GM19455 (cell line): ENCODE measurements around the gene IGFBP4.

Experiments
- ATAC-seq: cut with Tn5 transposase; IDR thresholded peaks from one replicate; pipeline ENCODE4 v1.9.1; 2021; ENCODE audit not compliant: unreplicated experiment

The IGFBP4 gene

DNA sequence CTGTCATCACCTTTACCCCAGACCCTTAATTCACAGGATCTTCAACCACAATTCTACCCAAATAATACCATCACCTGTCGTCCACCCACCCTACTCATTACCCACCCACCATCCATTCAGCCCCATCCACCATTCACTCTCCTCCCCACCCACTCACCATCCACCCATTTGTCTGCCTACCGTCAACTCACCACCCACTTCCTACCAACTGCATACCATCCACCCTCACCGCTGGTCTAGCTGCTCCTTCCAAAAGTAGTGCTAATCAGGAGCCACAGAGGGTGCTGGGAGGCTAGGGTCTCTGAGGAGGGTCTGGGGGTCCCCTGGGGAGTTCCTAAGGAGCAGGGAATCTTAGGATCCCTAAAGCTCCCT, 12.0 kb upstream of the IGFBP4 start:
- no peak for ATAC-seq

DNA sequence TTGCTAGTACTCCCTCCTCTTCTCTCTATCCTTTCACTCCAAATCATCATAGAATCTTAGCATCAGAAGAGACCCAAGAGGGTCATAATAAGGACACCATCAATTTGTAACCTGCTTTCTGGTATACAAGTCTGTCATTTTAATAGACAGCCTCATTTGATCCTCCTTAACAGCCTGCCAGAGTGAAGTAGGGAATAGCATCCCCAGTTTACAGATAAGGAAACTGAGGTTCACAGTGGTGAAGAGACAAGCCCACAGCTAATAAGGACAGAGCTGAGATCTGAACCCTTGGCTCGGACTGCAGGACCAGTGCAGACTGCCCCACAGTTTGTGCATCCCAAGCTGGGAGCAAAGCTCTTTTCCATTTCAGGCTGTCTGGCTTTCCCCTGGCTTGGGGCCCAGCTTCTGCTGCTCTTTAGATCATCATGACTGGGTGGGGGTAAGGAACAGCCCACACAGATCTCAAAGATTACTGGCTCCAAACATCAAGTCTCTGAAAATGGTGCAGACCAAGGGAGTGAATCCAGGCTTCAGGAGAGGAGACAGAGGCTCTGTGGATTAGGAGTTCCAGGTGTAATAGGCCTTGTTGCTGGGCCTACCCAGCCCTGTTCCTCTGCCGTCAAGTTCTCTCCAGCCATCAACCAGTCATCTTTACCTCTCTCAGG, 10.3 kb upstream of the IGFBP4 start:
- ATAC-seq = no peak

DNA sequence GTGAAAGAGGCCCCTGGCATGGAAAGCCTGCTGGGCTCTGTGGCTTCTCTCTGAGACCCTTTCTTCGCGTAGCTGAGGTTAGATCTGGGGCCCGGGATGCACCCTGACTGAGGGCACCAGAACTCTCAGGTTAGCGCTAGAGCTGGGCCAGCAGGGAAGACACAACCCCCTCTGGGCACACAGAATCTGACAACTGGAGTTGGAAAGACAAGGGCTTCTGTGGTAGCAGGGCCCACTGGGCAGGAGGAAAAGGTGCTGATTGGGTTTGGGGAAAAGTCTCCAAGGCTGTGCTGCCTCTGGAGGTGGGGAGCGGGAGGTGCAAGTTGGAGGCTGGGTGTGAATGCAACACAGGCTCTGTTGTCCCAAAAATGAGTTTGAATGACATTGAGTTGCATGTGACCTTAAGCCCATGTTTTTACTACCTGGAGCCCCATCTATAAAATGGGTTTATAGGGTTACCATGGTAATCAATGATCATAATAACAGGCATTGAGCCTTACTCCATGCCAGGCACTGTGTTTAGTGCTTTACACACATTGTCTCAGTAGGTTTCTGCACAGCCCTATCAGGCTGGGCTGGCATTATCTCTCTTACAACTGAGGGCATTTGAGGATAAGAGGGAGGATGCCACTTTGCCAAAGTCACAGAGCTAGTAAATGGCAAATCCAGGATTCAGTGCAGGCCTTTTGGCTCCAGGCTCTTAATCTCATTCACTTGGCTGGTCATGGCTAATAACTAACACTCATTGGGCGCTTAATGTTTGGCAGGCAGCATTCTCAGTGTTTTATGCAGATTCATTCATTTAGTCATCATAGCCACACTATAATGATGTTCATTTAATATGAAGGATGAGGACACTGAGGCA, 9.5 kb upstream of the IGFBP4 start:
- ATAC-seq = no peak

DNA sequence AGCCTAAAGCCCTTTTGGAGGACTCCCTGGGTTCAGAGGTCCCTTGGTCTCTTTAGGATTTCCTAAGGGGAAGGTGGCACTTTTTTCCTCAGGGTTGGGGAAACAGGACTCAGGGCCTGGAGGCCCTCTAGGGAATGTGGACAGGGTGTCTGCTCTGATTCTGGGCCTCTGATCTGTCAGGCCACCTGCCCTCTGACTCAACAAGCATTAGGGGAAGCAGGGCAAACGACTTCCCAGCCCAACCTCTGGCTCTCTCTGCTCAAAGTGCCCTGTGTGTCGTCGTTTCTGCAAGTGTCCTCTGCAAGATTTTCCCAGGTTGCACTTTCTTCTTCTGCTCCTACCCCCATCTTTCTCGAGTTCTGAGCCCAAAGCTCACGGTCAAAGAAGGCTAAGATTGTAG, 6.6 kb upstream of the IGFBP4 start:
- ATAC-seq = no peak

DNA sequence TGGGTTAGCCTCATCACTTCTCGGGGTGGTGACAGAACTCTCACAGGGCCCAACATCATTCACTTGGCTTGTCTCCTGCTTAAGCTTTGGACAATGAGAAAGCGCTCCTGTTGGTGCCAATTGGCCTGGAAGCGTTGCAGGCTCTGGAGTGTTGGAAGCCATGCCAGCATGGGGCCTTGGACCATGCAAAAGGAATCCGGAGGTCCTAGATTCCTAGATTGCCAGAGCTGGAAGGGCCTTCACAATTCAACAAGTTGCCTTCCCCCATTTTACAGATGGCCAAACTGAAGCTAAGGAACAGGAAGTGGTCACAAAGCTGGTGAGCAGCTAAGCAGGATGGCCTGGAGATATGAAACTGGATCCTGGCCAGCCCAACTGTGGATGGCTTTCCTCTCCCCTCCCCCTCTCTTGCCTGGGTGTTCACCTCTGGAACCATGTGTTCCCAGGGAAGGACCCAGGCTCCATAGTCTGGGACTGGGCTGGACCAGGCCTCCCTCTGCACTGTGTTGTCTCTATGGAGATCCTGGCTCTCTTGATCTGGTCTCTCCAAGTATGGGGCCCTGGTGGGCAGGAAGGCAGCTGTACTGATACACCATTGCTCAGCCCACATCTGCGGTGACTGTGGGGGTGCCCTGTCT, 6.0 kb upstream of the IGFBP4 start:
- ATAC-seq = no peak

DNA sequence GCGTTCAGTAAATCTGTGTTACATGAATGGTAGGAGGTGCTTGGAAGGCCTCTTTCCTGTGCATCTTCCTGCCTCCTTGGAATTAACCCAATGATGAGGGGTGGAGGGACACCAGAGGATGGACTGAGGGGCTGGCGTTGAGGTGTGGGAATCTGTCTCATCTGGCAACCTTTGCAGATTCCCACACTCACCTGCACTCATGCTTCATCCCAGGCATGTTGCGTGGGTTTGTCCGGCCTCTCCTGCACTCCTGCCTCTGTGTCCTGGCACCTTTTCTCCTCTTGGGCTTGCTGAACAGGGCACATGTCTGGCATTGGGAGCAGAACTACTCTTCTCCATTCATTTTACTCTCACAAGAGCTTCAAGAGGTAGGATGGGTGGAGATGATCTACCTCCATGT, 3.1 kb upstream of the IGFBP4 start:
- ATAC-seq = no peak

DNA sequence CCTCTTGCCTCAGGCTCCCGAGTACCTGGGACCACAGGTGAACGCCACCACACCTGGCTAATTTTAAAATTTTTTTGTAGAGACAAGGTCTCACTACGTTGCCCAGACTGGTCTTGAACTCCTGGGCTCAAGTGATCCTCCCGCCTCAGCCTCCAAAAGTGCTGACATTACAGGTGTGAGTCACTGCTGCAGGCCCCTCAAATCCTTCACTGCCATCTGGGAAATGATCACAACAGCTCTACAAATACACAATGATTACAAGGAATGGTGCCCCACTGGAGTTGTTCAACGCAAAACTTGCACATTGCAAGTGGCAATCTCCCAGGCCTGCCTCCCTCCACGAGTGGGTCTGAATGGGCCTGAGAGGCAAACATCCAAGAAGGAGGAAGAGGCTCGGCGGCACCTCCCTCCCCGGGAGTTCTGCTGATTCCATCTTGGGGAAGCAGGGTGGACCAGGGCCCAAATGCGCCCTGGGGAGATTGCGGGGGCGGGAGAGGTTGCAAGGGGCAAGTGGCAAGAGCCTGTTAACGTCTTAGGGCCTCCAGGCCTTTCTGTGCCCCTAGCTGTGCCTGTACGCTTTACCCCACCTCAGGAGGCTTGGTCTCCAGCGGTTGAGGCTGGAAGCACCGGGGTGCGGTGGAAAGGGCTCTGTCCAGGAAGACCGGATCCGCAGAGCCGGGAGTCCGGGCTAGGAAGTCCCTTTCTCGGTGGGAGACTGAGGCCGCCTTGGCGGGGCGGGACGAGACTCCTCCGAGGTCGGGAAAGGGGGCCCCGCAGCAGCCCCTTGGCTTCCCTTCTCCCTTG, 656 bp upstream of the IGFBP4 start:
- ATAC-seq = no peak

DNA sequence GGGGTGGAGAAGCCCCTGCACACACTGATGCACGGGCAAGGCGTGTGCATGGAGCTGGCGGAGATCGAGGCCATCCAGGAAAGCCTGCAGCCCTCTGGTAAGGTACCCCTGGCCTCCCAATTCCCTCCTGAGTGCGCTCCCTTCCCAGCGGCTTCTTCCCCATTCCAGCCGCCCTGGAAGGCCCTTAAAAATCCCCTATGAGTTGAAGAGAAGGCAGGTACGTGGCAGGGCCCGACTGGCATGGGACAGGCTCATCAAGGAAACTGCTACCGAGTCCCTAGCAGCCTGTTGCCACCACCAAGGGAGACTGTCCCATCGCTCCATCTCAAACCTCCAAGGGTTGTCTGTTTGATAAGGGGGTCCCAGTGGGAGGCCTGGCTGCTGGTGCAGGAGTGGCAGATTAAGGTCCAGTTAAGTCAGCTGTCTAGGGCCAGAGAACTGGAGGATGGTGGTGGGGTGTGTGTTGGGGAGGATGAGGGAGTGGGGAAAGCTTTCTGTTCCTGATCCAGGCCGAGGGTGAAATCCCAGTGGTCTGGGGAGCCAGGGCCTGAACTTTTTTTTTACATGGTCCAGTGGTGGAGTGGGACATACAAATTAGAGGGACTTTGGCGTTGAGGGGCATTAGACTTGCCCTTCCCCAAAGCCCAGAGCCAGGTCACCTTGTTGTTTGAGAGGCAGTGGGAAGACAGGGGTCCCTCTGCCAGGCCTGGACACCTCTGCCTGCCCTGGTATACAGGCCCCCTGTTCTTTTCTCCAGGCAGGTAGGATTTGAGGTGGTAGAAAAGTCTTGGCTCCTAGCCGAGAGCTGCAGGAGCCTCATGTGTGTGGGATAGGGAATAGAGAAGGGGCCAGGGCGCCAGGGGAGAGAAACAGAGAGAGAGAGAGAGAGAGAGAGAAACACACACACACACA, 994 bp downstream of the IGFBP4 start:
- no peak for ATAC-seq

DNA sequence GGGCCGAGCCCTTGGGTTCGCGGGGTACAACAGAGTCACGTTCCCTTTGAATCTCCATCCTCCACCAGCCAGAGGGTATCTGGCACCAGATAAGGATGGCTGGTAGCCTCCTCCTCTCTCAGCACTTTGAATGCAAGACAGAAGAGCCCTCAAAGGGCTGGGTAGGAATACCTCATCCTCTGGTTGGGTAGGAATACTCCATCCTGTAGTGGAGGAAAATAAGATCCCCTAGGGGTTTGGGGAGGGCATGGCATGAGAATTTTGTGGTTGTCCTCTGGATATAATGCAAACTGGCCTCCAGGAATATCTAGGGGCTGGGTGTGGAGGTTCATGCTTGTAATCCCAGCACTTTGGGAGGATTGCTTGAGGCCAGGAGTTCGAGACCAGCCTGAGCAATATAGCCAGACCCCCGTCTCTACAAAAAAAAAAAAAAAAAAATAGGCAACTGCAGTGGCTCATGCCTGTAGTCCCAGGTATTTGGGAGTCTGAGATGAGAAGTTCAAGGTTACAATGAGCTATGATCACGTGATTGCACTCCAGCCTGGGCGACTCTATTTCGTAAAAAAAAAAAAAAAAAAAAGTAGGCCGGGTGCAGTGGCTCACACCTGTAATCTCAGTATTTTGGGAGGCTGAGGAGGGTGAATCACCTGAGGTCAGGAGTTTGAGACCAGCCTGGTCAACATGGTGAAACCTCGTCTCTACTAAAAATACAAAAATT, 2.7 kb downstream of the IGFBP4 start:
- ATAC-seq = no peak

DNA sequence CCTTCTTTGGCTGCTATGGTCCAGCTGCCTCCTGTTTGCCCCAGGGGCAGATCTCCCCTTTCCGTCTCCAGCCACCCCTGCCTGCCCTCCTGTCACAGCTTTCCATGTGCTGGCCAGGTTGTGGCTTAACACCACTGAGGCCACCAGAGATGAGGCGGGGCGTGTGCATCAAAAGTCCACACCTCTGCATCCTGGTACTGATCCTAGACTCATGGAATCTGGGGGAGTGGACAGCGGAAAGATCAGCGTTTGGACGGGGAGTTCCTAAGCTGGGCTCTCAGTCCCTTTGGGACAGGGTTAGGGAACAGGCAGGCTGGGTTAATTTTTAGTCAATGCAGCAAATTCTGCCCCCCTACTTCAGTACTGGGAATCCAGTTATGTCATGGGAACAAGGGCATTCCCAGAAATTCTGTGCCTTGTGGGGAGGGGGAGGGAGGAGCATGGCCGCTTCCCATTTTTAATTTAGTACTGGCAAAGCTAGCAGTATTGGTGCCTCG, 3.9 kb downstream of the IGFBP4 start:
- no peak for ATAC-seq

DNA sequence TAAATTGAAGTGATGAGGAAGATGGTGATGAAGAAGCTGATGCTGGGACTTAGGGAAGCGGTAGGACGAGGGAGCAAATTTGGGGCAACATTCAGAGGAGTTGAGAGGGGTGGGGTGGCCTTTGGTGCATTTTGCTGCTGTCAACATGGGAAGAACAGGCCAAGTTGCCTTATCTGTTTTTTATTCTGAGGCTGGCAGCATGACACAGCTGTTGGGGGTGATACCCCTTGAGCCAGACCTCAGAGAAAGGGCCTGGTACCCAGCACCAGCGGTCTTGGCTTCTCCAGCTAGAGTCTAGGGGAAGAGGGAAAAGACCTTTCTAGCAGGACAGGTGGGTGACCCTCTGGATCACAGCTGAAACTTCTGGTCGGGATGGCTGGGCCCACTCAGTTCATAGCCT, 4.6 kb downstream of the IGFBP4 start:
- ATAC-seq = no peak

DNA sequence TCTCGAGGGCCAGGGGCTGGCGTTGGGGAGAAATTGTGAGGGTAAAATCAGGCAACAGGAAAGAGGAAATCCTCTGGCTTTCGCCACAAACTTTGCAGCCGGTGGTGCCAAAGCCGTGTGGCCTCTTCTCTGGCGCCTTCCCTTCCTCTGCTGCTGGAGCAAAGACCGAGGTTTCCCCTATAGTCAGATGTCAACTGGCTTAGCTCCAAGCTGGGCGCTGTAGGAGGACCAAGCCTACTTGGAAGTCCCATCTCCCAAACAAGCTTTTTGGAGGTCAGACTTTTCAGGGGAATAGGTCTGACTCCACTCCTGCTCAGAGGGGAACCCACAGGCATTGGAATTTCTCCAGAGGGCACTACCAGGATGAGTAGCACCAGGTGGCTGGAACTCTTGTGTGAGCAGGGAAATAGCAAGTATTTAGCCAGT, 5.0 kb downstream of the IGFBP4 start:
- ATAC-seq = no peak

DNA sequence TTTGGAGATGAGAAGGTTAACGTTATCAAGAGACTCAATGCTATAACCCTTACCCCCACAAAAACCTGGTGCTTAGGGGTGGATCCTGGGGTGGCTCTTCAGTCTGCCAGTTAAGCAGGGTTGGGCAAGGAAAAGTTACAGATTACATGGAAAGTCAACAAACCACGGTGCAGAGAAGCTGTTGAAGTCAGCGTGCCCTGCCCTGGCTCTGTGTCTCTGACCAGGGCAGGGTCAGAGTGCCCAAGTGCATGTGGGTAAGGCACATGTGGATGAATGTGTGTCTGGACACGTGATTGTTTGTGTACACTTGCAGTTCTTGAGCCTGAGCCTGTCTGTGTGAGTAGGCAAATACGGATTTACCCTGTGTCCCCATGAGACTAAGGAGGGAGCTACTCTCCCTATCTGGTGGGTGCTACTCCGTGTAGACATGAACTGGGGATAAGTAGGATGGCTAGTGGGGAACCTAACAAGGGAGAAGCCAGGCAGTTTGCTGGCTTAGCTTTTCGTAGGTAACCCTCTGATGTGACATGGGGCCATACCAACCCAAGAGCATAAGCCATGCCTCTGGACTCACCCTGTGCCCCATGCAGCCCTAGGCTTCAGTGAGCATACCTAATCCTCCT, 5.5 kb downstream of the IGFBP4 start:
- ATAC-seq = no peak

DNA sequence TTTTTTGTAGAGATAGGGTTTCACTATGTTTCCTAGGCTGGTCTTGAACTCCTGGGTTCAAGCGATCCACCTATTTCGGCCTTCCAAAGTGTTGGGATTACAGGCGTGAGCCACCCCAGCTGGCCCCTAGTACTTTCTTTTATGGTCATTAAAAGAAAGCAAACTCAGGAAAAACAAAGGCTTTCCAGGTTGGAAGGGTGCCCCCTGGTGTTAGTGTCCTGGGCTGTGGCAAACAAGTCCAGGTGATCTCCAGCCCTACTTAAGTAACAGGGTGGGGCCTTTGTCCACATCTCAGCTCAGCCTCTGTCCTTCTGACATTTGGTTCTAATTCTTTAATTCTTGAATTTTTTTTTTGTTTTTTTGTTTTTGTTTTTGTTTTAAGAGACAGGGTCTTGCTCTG, 6.9 kb downstream of the IGFBP4 start:
- ATAC-seq = no peak

DNA sequence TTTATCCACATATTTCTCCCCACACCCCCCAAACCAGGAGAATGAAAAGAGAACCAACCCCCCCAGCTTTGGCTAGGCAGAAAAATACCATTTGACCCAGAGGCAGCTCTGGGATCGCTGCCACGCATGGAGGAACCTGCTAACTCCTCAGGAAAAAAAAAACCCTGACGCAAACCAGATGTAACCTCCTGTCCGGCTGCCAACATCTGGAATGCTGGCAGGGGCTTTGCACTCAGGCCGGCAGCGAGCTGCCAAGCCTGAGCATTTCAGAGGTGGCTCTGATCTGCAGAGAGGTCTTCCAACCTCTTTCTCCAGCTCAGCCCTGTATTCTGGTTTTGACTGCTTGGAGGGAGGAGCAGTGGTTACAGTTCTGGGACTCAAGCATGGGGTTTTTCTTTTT, 8.2 kb downstream of the IGFBP4 start:
- no peak for ATAC-seq

DNA sequence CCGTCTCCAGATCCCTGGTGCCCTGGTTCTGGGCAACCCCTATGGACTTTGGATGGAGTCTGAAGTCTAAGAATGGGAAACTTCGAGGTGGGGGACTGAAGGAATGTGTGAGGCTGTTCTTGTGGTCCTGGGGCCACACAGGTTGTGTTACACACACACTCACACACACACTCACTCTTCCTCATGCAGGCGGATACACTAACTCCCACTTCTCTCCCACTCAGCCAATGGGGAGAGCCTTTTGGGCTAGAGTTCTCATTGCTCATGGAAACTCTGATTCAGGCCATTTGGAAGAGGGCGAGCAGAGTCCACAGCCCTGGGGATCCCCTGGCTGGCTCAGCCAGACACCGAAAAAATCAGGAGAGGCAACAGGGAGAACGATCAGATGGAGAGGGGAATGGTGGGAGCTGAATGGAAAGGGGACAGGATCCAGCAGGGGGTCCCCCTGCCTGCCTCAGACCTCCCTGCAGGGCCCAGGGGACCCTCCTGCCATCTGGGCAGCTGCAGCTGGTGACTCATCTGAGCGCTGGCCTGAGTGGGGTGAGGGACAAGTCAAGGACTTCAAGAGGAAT, 9.1 kb downstream of the IGFBP4 start:
- ATAC-seq = no peak

DNA sequence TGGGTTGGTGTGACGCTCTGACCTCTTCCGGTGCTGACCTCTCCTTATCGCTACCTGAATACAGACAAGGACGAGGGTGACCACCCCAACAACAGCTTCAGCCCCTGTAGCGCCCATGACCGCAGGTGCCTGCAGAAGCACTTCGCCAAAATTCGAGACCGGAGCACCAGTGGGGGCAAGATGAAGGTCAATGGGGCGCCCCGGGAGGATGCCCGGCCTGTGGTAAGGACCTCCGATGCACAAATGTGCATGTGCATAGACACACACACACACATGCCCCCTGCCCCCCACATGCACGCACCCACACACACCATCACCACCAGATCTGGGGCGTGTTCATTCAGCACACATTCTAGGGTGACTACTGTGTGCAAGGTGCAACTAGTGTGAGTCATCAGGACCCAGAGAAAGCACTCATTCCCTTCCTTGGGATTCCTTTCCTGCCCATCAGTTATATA, 9.7 kb downstream of the IGFBP4 start:
- ATAC-seq = no peak

DNA sequence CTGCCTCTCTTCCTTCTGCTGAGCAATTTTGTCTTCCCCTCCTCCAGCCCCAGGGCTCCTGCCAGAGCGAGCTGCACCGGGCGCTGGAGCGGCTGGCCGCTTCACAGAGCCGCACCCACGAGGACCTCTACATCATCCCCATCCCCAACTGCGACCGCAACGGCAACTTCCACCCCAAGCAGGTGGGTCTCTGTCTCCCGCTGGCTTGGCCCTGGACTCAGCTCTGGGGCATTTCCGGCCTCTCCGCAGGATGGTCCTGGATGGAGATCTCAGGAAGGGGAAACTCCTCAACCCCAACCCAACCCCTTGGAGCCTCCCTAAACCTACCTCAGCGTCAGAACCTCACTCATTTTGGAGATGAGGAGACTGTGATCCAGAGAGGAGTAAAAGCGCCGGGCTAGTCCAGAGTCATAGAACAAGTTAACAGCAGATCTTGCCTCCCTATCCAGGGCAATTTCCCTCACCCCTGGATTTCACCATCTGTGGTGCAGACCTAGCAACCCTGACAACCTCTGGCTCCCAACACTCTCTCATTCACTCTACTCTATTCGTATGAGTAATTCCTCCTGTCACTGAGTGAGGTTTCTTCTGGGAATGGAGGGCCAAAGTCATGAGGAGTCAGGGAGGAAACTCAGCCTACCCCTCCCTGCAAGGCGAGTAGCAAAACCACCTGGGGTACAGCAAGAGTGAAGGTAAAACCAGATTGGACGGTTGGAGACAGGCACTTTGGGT, 10.8 kb downstream of the IGFBP4 start:
- ATAC-seq = no peak
